Omental fat pad (tissue), 4 donors: Measurements from ENCODE around the gene GPC3. TPM values are rescaled to one million over a fixed set of nuclear protein-coding genes. Genes with fewer than 3 reads are reported as not detected.

Source experiments
- ATAC-seq: fragments of 150-250 bp; one replicate; pipeline ENCODE4 v1.9.1; 2016; ENCODE audit warnings: mild to moderate bottlenecking, moderate library complexity; ENCODE audit not compliant: low FRiP score
- DNase-seq: peaks from one replicate; pipeline ENCODE4 v3.0.0-alpha.2; 2019; ENCODE audit warnings: low spot score
- CTCF ChIP-seq, 3 donors: fragments of 450-650 bp; IDR thresholded peaks; one replicate each; pipeline ENCODE4 v1.5.1; 2016 to 2017; ENCODE audit warnings: antibody characterized with exemption in 3 of 3, mild to moderate bottlenecking in 3 of 3, moderate library complexity in 2 of 3
- total RNA-seq, 4 donors: library from RNA; depleted of rRNA; stranded (reverse); fragments of >200 nt; gene quantifications; one replicate each; pipeline ENCODE4 v1.1.0, GENCODE V29; 2016

The GPC3 gene
- total RNA-seq, 4 donors from 2014 or later: 48.9 to 146 (median 77.1) TPM

GRCh38 chrX:133880032-133880443, 105.4 kb downstream of the GPC3 start:
- TF ChIP-seq CTCF (IDR thresholded peaks at IDR 0.05): no peak
- no peak for DNase-seq
- no peak for ATAC-seq

DNA sequence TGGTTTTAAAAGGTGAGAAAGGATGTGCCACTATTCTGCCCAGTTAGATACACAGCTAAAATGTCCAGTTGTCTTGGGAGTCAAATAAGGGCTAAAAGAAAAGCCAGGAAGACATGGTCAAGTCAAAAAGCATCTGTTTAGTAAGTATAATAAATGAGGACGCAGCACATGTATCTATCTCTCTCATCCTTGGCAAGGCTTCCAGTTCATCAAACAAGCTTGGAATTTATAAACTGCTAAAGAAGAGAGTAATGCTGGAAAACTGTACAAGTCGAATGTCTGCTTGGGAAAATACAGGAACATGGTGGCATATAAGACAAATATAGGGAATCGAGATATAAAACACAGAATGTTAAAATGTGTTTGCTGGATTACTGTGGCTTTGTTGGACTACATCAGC, 106.7 kb downstream of the GPC3 start:
- ATAC-seq (no peak), DNase-seq (no peak)
- TF ChIP-seq CTCF (IDR thresholded peaks at IDR 0.05): no peak

GRCh38 chrX:133876646-133877045, 108.7 kb downstream of the GPC3 start:
- TF ChIP-seq CTCF (IDR thresholded peaks at IDR 0.05): no peak
- DNase-seq (no peak), ATAC-seq (no peak)

DNA sequence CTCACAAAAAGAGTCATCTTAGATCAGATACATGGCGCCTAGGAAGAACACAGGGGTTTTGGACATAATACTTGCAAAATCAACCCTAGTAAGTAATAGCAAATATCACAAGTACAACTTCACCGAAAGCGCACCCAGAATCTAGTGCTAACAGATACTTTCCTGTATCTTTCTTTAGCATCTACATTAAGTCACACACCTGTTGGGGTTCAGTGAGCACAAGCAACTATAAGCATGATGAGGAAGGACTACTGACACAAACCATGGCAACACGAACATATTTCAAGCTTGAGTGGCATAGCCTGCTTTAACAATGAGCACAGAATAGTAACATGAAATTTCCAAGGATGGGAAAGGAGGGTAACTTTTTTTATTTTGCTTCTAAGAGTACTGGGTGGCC, 116.1 kb downstream of the GPC3 start:
- TF ChIP-seq CTCF (IDR thresholded peaks at IDR 0.05): no peak
- no peak for DNase-seq

DNA sequence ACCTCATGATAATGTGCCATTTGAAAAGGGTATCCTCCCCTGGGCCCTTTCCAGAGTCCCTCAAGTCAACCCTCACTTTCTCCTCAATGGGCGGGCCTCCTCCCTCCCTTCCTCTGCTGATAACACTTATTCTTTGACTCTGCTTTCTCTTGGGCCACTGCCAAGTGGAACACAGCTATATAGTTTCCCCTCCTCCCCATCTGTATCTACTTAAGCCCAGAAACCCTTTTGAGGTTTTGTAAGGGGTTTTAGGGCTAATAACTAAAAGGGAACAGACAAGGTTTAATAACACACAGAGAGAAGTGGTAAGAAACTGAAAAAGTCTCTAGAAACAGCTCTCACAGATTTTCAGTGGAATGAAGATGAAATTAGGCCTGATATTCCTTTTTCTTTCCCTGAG, 116.7 kb downstream of the GPC3 start:
- no peak for TF ChIP-seq CTCF (IDR thresholded peaks at IDR 0.05)
- DNase-seq: no peak

More for the DNA sequence above, 116.1 kb downstream of the GPC3 start:
- ATAC-seq: no peak

GRCh38 chrX:133868250-133868649, 117.1 kb downstream of the GPC3 start:
- DNase-seq (no peak), ATAC-seq (no peak)
- no peak for TF ChIP-seq CTCF (IDR thresholded peaks at IDR 0.05)

More for the DNA sequence above, 116.7 kb downstream of the GPC3 start:
- no peak for ATAC-seq

DNA sequence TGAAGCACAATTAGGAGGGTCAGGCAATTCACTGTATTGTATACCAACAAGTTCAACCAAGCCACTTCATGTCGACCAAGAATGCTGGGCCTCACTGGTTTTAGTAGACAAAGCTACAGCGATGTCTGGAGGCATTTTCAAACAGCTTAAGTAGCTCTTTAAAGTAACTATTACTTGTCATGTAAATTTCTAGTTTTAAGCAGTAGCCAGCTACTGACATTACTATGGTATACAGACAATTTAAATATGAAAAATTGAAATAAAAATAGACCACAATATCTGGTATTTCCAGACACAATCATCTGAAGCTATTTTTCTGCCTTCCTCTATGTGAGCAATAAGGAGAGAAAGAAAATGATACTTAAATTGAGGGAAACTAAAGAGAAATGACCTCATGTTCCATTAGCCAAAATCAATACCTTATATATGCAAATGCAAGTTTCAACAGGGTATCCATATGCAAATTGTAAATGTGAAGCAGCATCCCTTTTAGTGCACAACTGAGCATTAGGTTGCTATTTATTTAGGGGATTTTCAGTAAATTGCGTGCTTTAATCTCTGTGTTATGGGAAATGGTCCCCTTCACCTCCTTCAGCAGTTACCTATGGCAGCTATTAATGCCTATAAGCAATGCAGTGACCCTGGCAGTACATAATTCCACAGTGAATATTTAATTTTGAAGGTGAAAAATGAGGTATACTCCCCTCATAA, 119.5 kb downstream of the GPC3 start:
- no peak for TF ChIP-seq CTCF (IDR thresholded peaks at IDR 0.05)
- ATAC-seq (no peak), DNase-seq (no peak)
